NOMO-1 (cell line): ENCODE data around the gene CD300LG.
"Not testable (repeated sequence)": the region's sequence is repeated elsewhere in the genome, so short reads cannot be mapped to it uniquely, and the experiment has no call there.

ENCODE experiments used
- DNase-seq, 2 experiments: peaks; one replicate each; lab custom pipeline; 2025; ENCODE audit not compliant: unreplicated experiment in 2 of 2; lab: John Stamatoyannopoulos, UW

The CD300LG gene

GRCh38 chr17:43877031-43877430 lies 30.1 kb downstream of the CD300LG start:
- no peak for DNase-seq

- no peak for DNase-seq
Measured at GRCh38 chr17:43877451-43878155, 30.6 kb downstream of the CD300LG start.

GRCh38 chr17:43878260-43879175 lies 31.5 kb downstream of the CD300LG start:
- DNase-seq = peak; percentile 46 to 65

- DNase-seq = no peak
Measured at GRCh38 chr17:43879723-43880419, 32.9 kb downstream of the CD300LG start.

- DNase-seq = peak in 1 of 2 experiments; percentile 5
Measured at GRCh38 chr17:43880420-43880991, 33.5 kb downstream of the CD300LG start.

- DNase-seq = no peak
Measured at GRCh38 chr17:43881181-43881580, 34.2 kb downstream of the CD300LG start.

GRCh38 chr17:43881758-43882505 lies 35.0 kb downstream of the CD300LG start:
- DNase-seq = no peak

- no peak for DNase-seq
Measured at GRCh38 chr17:43882761-43883415, 35.9 kb downstream of the CD300LG start.

GRCh38 chr17:43888548-43888947 lies 41.6 kb downstream of the CD300LG start:
- no peak for DNase-seq

- DNase-seq = no peak
Measured at GRCh38 chr17:43890240-43890639, 43.3 kb downstream of the CD300LG start.

- DNase-seq = no peak
Measured at GRCh38 chr17:43891851-43892646, 45.1 kb downstream of the CD300LG start.

GRCh38 chr17:43892647-43892952 lies 45.6 kb downstream of the CD300LG start:
- DNase-seq = no peak

- not testable (repeated sequence) for DNase-seq
Measured at GRCh38 chr17:43894494-43894893, 47.5 kb downstream of the CD300LG start.

GRCh38 chr17:43897831-43898230 lies 50.9 kb downstream of the CD300LG start:
- no peak for DNase-seq

- no peak for DNase-seq
Measured at GRCh38 chr17:43898446-43898845, 51.5 kb downstream of the CD300LG start.

GRCh38 chr17:43900183-43900857 lies 53.3 kb downstream of the CD300LG start:
- DNase-seq = peak; percentile 78 to 86

- no peak for DNase-seq
Measured at GRCh38 chr17:43900858-43901754, 54.1 kb downstream of the CD300LG start.
